ENCODE data around the gene ZNF660. TPM values are rescaled to one million over a fixed set of nuclear protein-coding genes. Genes with fewer than 3 reads are reported as not detected.
A peak's percentile ranks its signal among the peaks of the same experiment; 100 is the strongest.

Gene ZNF660
- total and polyA plus RNA-seq, 9 of the 15 experiments (the other 6 are each of a cell fraction or from before 2014, with no cell fraction given) = 0.06 to 0.65 (median 0.17) TPM

DNA sequence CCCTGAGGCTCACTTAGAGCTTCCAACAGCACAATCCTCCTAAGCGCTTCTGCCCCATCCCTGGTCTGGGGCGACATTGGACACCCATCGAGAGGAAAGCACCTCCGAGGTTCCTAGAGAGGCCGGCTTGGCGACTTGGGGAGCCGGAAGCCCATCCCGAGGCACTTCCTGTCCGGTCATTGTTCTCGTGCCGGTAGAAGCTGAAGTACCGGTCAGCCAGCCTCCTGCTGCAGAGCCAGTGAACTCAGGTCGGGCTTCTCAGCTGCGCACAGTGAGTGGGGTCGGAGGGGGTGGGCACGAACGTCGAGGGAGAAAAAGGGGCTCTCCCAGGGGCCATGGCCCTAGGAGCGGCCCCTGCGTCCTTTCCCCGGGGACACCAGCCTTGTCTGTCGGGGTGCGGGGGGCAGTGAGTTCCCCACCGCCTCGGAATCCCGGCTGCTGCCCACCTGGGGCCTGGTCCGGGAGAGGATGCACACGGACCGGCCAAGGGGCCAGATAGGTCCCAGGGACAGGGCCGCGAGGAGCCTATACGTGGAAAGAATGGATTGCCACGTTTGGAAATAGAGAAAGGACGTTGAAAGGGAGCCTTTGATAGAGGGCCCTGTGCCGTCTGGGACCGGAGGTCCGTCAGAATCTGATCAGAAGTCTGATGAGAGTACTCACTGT is 63.9 kb downstream of the ZNF660 start, which contains the start of gene ZNF35 (continued):
- TF ChIP-seq, protein P1, sequence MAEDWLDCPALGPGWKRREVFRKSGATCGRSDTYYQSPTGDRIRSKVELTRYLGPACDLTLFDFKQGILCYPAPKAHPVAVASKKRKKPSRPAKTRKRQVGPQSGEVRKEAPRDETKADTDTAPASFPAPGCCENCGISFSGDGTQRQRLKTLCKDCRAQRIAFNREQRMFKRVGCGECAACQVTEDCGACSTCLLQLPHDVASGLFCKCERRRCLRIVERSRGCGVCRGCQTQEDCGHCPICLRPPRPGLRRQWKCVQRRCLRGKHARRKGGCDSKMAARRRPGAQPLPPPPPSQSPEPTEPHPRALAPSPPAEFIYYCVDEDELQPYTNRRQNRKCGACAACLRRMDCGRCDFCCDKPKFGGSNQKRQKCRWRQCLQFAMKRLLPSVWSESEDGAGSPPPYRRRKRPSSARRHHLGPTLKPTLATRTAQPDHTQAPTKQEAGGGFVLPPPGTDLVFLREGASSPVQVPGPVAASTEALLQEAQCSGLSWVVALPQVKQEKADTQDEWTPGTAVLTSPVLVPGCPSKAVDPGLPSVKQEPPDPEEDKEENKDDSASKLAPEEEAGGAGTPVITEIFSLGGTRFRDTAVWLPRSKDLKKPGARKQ (CRISPR knock-in tag; IDR thresholded peaks at IDR 0.05) = no peak
- TF ChIP-seq, protein P2, sequence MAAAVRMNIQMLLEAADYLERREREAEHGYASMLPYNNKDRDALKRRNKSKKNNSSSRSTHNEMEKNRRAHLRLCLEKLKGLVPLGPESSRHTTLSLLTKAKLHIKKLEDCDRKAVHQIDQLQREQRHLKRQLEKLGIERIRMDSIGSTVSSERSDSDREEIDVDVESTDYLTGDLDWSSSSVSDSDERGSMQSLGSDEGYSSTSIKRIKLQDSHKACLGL (CRISPR knock-in tag; IDR thresholded peaks at IDR 0.05; ENCODE audit: borderline replicate concordance, poor library complexity, severe bottlenecking) = no peak
- peak; percentile 95 for TF ChIP-seq PHF8 (IDR thresholded peaks at IDR 0.05; ENCODE audit: borderline replicate concordance, low read length)
- TF ChIP-seq, protein P3, sequence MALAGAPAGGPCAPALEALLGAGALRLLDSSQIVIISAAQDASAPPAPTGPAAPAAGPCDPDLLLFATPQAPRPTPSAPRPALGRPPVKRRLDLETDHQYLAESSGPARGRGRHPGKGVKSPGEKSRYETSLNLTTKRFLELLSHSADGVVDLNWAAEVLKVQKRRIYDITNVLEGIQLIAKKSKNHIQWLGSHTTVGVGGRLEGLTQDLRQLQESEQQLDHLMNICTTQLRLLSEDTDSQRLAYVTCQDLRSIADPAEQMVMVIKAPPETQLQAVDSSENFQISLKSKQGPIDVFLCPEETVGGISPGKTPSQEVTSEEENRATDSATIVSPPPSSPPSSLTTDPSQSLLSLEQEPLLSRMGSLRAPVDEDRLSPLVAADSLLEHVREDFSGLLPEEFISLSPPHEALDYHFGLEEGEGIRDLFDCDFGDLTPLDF (CRISPR knock-in tag; IDR thresholded peaks at IDR 0.05) = no peak
- TF ChIP-seq, protein P4, sequence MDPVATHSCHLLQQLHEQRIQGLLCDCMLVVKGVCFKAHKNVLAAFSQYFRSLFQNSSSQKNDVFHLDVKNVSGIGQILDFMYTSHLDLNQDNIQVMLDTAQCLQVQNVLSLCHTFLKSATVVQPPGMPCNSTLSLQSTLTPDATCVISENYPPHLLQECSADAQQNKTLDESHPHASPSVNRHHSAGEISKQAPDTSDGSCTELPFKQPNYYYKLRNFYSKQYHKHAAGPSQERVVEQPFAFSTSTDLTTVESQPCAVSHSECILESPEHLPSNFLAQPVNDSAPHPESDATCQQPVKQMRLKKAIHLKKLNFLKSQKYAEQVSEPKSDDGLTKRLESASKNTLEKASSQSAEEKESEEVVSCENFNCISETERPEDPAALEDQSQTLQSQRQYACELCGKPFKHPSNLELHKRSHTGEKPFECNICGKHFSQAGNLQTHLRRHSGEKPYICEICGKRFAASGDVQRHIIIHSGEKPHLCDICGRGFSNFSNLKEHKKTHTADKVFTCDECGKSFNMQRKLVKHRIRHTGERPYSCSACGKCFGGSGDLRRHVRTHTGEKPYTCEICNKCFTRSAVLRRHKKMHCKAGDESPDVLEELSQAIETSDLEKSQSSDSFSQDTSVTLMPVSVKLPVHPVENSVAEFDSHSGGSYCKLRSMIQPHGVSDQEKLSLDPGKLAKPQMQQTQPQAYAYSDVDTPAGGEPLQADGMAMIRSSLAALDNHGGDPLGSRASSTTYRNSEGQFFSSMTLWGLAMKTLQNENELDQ (CRISPR knock-in tag; IDR thresholded peaks at IDR 0.05; ENCODE audit: borderline replicate concordance) = 0 out of 2 replicates have a peak, but pooled peaks have one; percentile 58
- TF ChIP-seq NR3C1 (CRISPR knock-in tag; IDR thresholded peaks at IDR 0.05) = no peak
- no peak for TF ChIP-seq ZNF224 (CRISPR knock-in tag; IDR thresholded peaks at IDR 0.05)
- TF ChIP-seq, protein P5, sequence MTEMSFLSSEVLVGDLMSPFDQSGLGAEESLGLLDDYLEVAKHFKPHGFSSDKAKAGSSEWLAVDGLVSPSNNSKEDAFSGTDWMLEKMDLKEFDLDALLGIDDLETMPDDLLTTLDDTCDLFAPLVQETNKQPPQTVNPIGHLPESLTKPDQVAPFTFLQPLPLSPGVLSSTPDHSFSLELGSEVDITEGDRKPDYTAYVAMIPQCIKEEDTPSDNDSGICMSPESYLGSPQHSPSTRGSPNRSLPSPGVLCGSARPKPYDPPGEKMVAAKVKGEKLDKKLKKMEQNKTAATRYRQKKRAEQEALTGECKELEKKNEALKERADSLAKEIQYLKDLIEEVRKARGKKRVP (CRISPR knock-in tag; IDR thresholded peaks at IDR 0.05) = 0 out of 2 replicates have a peak, but pooled peaks have one; percentile 32
- TF ChIP-seq TCF3 (CRISPR knock-in tag; IDR thresholded peaks at IDR 0.05) = no peak
- TF ChIP-seq JUN (IDR thresholded peaks at IDR 0.05; ENCODE audit: borderline replicate concordance, low read depth, low read length) = 0 out of 2 replicates have a peak, but pooled peaks have one; percentile 22
- no peak for TF ChIP-seq JUN (CRISPR knock-in tag; IDR thresholded peaks at IDR 0.05; ENCODE audit: borderline replicate concordance)
- TF ChIP-seq CBFA2T3 (IDR thresholded peaks at IDR 0.05) = no peak
- TF ChIP-seq, protein P6, sequence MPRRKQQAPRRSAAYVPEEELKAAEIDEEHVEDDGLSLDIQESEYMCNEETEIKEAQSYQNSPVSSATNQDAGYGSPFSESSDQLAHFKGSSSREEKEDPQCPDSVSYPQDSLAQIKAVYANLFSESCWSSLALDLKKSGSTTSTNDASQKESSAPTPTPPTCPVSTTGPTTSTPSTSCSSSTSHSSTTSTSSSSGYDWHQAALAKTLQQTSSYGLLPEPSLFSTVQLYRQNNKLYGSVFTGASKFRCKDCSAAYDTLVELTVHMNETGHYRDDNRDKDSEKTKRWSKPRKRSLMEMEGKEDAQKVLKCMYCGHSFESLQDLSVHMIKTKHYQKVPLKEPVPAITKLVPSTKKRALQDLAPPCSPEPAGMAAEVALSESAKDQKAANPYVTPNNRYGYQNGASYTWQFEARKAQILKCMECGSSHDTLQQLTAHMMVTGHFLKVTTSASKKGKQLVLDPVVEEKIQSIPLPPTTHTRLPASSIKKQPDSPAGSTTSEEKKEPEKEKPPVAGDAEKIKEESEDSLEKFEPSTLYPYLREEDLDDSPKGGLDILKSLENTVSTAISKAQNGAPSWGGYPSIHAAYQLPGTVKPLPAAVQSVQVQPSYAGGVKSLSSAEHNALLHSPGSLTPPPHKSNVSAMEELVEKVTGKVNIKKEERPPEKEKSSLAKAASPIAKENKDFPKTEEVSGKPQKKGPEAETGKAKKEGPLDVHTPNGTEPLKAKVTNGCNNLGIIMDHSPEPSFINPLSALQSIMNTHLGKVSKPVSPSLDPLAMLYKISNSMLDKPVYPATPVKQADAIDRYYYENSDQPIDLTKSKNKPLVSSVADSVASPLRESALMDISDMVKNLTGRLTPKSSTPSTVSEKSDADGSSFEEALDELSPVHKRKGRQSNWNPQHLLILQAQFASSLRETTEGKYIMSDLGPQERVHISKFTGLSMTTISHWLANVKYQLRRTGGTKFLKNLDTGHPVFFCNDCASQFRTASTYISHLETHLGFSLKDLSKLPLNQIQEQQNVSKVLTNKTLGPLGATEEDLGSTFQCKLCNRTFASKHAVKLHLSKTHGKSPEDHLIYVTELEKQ (CRISPR knock-in tag; IDR thresholded peaks at IDR 0.05) = no peak
- no peak for TF ChIP-seq ZBTB1 (CRISPR knock-in tag; IDR thresholded peaks at IDR 0.05; ENCODE audit: borderline replicate concordance, low read depth)
- TF ChIP-seq JUND (IDR thresholded peaks at IDR 0.05; ENCODE audit: borderline replicate concordance, low read depth, low read length) = peak; percentile 62; the same call in 1 of the 2 replicates
- no peak; the same call in 2 of the 3 replicates for TF ChIP-seq JUND (tag; IDR thresholded peaks at IDR 0.05; ENCODE audit: borderline replicate concordance, low read depth, low read length)
